HCEC 1CT (cell line): Measurements from ENCODE around the gene FOXN3.

ENCODE experiments used
- DNase-seq: peaks from one replicate; pipeline ENCODE4 v3.0.0-alpha.2; 2017

The FOXN3 gene

GRCh38 chr14:89190765-89191513 lies 226.1 kb downstream of the FOXN3 start:
- no peak for DNase-seq

GRCh38 chr14:89188492-89188891 lies 228.5 kb downstream of the FOXN3 start:
- DNase-seq: no peak

- DNase-seq: no peak
These were observed 229.5 kb downstream of the FOXN3 start for GRCh38 chr14:89187501-89187900.

- no peak for DNase-seq
These were observed 230.1 kb downstream of the FOXN3 start for GRCh38 chr14:89186856-89187376.

GRCh38 chr14:89185919-89186855 lies 230.8 kb downstream of the FOXN3 start:
- peak; percentile 86 for DNase-seq

- no peak for DNase-seq
These were observed 232.1 kb downstream of the FOXN3 start for GRCh38 chr14:89184952-89185351.

GRCh38 chr14:89182326-89182725 lies 234.7 kb downstream of the FOXN3 start:
- DNase-seq: no peak

GRCh38 chr14:89180546-89180945 lies 236.5 kb downstream of the FOXN3 start:
- DNase-seq: no peak

GRCh38 chr14:89179891-89180404 lies 237.1 kb downstream of the FOXN3 start:
- no peak for DNase-seq

- no peak for DNase-seq
These were observed 238.1 kb downstream of the FOXN3 start for GRCh38 chr14:89178800-89179535.

- no peak for DNase-seq
These were observed 238.7 kb downstream of the FOXN3 start for GRCh38 chr14:89178376-89178775.

GRCh38 chr14:89175881-89176799 lies 240.9 kb downstream of the FOXN3 start:
- no peak for DNase-seq

GRCh38 chr14:89171628-89172027 lies 245.4 kb downstream of the FOXN3 start:
- no peak for DNase-seq

GRCh38 chr14:89171168-89171567 lies 245.9 kb downstream of the FOXN3 start:
- no peak for DNase-seq

GRCh38 chr14:89167705-89168104 lies 249.3 kb downstream of the FOXN3 start:
- no peak for DNase-seq

- DNase-seq: no peak
These were observed 250.4 kb downstream of the FOXN3 start for GRCh38 chr14:89166633-89167032.

GRCh38 chr14:89165189-89166181 lies 251.5 kb downstream of the FOXN3 start:
- no peak for DNase-seq

GRCh38 chr14:89164168-89165073 lies 252.6 kb downstream of the FOXN3 start:
- no peak for DNase-seq

- no peak for DNase-seq
These were observed 253.9 kb downstream of the FOXN3 start for GRCh38 chr14:89163031-89163636.
